Tibial artery (tissue), 4 donors: ENCODE data around the gene PCDH10.

ENCODE experiments used
- DNase-seq, 2 donors: peaks; one replicate each; pipeline ENCODE4 v3.0.0-alpha.2; 2019
- H3K27ac ChIP-seq, 2 donors: fragments of 200-600 bp; sonication (generic) in 1 of 2; 1 replicate in 1 of 2; 2 replicates in 1 of 2; pipeline ENCODE4 v1.5.1; 2018 to 2019; ENCODE audit warnings: mild to moderate bottlenecking in 1 of 2
- H3K27me3 ChIP-seq, 2 donors: fragments of 200-600 bp; sonication (generic) in 1 of 2; one replicate each; pipeline versions ENCODE4 v1.5.1 to v1.6.0; 2016 to 2019
- H3K36me3 ChIP-seq, 3 donors: fragments of 200-600 bp; sonication (generic) in 2 of 3; one replicate each; pipeline ENCODE4 v1.5.1; 2016 to 2019; ENCODE audit warnings: mild to moderate bottlenecking in 2 of 3
- H3K4me1 ChIP-seq, 4 donors: fragments of 200-600 bp; sonication (generic) in 2 of 4; 1 replicate in 3 of 4; 2 replicates in 1 of 4; pipeline ENCODE4 v1.5.1; 2016 to 2019
- H3K4me3 ChIP-seq, 2 donors: fragments of 200-600 bp; sonication (generic) in 1 of 2; 1 replicate in 1 of 2; 2 replicates in 1 of 2; pipeline ENCODE4 v1.5.1; 2018 to 2019; ENCODE audit warnings: mild to moderate bottlenecking in 2 of 2
- H3K9me3 ChIP-seq, 3 donors: fragments of 200-600 bp; sonication (generic) in 1 of 3; one replicate each; pipeline ENCODE4 v1.5.1; 2016 to 2019
- intact Hi-C: fragments of 100-400 bp; cut with DNase I; formaldehyde crosslinking; loops from one replicate; pipeline ENCODE4 v1.15.0; 2023; ENCODE audit warnings: low total_unique reads
- TF ChIP-seq, protein P1 (sequence below), 2 experiments: fragments of 200-600 bp in 1 of 2; fragments of 450-650 bp in 1 of 2; IDR thresholded peaks; one replicate each; pipeline ENCODE4 v1.5.1; 2017 to 2019; ENCODE audit warnings: antibody characterized with exemption in 2 of 2, mild to moderate bottlenecking in 1 of 2, moderate library complexity in 1 of 2

PCDH10 gene

DNA sequence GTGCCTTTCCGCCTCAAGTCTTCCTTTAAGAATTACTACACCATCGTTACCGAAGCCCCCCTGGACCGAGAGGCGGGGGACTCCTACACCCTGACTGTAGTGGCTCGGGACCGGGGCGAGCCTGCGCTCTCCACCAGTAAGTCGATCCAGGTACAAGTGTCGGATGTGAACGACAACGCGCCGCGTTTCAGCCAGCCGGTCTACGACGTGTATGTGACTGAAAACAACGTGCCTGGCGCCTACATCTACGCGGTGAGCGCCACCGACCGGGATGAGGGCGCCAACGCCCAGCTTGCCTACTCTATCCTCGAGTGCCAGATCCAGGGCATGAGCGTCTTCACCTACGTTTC is 2.2 kb downstream of the PCDH10 start:
- no peaks in the 10 kb centered on the region for H3K36me3 ChIP-seq
- peak in 1 of 2 donors; percentile 63 for DNase-seq
- H3K4me3 ChIP-seq = peak overlapping the region; percentile 63 to 72
- peaks cover 0 to 58% (median 30%) of the 10 kb centered on the region in 4 donors for H3K4me1 ChIP-seq
- intact Hi-C loops = no loop called here
- H3K27me3 ChIP-seq = peaks cover 0 to 4% of the 10 kb centered on the region in 2 donors
- peak overlapping the region; percentile 71 to 84 for H3K27ac ChIP-seq
- TF ChIP-seq, protein P1, sequence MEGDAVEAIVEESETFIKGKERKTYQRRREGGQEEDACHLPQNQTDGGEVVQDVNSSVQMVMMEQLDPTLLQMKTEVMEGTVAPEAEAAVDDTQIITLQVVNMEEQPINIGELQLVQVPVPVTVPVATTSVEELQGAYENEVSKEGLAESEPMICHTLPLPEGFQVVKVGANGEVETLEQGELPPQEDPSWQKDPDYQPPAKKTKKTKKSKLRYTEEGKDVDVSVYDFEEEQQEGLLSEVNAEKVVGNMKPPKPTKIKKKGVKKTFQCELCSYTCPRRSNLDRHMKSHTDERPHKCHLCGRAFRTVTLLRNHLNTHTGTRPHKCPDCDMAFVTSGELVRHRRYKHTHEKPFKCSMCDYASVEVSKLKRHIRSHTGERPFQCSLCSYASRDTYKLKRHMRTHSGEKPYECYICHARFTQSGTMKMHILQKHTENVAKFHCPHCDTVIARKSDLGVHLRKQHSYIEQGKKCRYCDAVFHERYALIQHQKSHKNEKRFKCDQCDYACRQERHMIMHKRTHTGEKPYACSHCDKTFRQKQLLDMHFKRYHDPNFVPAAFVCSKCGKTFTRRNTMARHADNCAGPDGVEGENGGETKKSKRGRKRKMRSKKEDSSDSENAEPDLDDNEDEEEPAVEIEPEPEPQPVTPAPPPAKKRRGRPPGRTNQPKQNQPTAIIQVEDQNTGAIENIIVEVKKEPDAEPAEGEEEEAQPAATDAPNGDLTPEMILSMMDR (IDR thresholded peaks at IDR 0.05) = no peak
- H3K9me3 ChIP-seq = no peaks in the 10 kb centered on the region

DNA sequence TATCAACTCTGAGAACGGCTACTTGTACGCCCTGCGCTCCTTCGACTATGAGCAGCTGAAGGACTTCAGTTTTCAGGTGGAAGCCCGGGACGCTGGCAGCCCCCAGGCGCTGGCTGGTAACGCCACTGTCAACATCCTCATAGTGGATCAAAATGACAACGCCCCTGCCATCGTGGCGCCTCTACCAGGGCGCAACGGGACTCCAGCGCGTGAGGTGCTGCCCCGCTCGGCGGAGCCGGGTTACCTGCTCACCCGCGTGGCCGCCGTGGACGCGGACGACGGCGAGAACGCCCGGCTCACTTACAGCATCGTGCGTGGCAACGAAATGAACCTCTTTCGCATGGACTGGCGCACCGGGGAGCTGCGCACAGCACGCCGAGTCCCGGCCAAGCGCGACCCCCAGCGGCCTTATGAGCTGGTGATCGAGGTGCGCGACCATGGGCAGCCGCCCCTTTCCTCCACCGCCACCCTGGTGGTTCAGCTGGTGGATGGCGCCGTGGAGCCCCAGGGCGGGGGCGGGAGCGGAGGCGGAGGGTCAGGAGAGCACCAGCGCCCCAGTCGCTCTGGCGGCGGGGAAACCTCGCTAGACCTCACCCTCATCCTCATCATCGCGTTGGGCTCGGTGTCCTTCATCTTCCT is 2.7 kb downstream of the PCDH10 start:
- peaks cover 0 to 53% (median 29%) of the 10 kb centered on the region in 4 donors for H3K4me1 ChIP-seq
- TF ChIP-seq, protein P1 (IDR thresholded peaks at IDR 0.05) = peak; percentile 7 to 24
- intact Hi-C loops = no loop called here

DNA sequence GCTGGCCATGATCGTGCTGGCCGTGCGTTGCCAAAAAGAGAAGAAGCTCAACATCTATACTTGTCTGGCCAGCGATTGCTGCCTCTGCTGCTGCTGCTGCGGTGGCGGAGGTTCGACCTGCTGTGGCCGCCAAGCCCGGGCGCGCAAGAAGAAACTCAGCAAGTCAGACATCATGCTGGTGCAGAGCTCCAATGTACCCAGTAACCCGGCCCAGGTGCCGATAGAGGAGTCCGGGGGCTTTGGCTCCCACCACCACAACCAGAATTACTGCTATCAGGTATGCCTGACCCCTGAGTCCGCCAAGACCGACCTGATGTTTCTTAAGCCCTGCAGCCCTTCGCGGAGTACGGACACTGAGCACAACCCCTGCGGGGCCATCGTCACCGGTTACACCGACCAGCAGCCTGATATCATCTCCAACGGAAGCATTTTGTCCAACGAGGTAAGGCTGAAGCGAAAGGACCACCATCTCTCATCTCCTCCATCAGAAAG is 3.3 kb downstream of the PCDH10 start:
- peaks cover 0 to 4% of the 10 kb centered on the region in 2 donors for H3K27me3 ChIP-seq
- DNase-seq = peak in 1 of 2 donors; percentile 54
- intact Hi-C loops = no loop called here
- H3K36me3 ChIP-seq = no peaks in the 10 kb centered on the region
- TF ChIP-seq, protein P1 (IDR thresholded peaks at IDR 0.05) = no peak
- no peaks in the 10 kb centered on the region for H3K9me3 ChIP-seq
- peak overlapping the region; percentile 71 to 84 for H3K27ac ChIP-seq
- peaks cover 0 to 48% (median 24%) of the 10 kb centered on the region in 4 donors for H3K4me1 ChIP-seq
- peak overlapping the region; percentile 63 to 72 for H3K4me3 ChIP-seq

More for the DNA sequence above, 2.7 kb downstream of the PCDH10 start:
- H3K27ac ChIP-seq = peak overlapping the region; percentile 71 to 84
- H3K27me3 ChIP-seq = peaks cover 0 to 4% of the 10 kb centered on the region in 2 donors
- peak overlapping the region; percentile 63 to 72 for H3K4me3 ChIP-seq
- H3K9me3 ChIP-seq = no peaks in the 10 kb centered on the region
- DNase-seq = peak in 1 of 2 donors; percentile 66
- no peaks in the 10 kb centered on the region for H3K36me3 ChIP-seq

DNA sequence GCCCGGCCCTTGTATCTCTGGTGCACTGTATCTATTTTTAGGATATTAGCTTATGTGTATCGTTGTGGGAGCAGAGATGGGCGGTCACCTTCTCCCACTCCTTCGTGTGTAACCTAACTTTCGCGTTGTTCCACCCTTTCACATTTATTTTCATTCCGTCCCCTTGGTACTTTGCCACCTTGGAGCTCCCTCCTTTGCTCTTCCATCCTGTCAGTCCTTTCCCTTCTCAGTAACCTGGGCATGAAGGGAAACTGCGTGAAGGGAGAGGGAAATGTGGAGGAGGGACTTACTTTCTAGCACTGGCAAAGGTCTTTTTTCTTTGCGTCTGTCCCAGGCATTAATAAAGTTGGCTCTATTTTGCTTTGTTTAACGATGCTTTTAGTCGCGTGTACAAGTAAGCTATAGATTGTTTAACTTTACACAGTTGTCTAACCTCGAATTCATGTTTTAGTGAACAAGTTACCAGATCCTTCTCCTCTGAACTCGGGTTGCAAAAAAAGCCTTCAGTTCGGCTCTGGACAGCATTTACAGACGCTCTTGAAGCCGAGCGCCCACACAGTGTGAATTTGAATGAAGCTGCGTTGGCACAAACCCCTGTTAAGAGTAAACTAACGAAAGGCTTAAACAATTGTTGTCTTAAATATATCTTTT is 3.9 kb downstream of the PCDH10 start:
- Histone ChIP-seq H3K4me1 (peaks cover 0 to 43% (median 21%) of the 10 kb centered on the region in 4 donors), H3K27me3 (peaks cover 0 to 4% of the 10 kb centered on the region in 2 donors), H3K9me3 (no peaks in the 10 kb centered on the region), H3K36me3 (no peaks in the 10 kb centered on the region), H3K27ac (peak overlapping the region; percentile 71 to 84), H3K4me3 (peak overlapping the region; percentile 63 to 72)
- TF ChIP-seq, protein P1 (IDR thresholded peaks at IDR 0.05) = no peak
- intact Hi-C loops = no loop called here
- DNase-seq = no peak

DNA sequence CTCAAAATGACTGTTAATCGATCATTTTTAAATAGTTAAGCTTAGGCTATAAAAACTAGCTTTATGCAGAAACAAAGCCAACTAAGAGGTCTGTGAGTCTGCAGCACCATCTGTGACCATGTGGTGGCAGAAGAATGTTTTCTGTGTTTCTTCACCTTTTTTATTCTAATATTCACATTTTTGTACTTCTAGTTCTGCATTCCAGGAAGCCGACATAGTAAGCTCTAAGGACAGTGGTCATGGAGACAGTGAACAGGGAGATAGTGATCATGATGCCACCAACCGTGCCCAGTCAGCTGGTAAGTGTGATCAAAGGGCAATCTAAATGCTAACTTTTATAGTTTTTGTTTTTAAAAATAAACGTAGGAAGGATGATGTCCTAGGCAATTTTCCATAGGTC is 5.6 kb downstream of the PCDH10 start:
- no peak for DNase-seq
- H3K27me3 ChIP-seq = peaks cover 0 to 4% of the 10 kb centered on the region in 2 donors
- TF ChIP-seq, protein P1 (IDR thresholded peaks at IDR 0.05) = peak; percentile 58 to 65
- no peaks in the 10 kb centered on the region for H3K36me3 ChIP-seq
- intact Hi-C loops = no loop called here
- peak overlapping the region in 1 of 2 donors; percentile 63 for H3K4me3 ChIP-seq
- H3K4me1 ChIP-seq = peaks cover 0 to 33% (median 19%) of the 10 kb centered on the region in 4 donors
- H3K27ac ChIP-seq = no peak overlapping the region
- H3K9me3 ChIP-seq = no peaks in the 10 kb centered on the region
